ENCODE results near the gene NLK. TPM values are rescaled to one million over a fixed set of nuclear protein-coding genes. Genes with fewer than 3 reads are reported as not detected.

NLK gene
- total and polyA plus RNA-seq, 2 donors (not counting 1 experiment from before 2014, with no cell fraction given): 14.4 to 16.1 TPM

DNA sequence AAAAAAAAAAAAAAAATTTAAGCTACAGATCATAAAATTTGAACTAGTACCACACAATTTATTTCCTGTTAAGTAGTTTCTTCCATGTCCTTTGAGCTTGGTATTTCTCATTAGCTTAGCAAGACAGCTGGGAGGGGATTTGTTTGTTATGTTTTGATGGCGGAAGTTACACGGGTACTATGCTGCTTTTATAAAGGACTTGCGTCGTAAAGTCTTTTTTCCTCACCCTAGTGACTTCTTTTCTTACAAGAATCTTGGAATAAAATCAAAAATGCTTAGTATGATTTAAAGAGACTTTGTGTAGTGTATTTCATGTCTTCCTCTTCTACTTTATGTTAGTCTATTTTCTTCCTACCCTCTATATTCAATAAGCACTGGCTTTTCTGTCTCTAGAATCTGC, 89.1 kb downstream of the NLK start:
- Histone ChIP-seq H3K4me3 (replicated peaks in 1 of 4; ENCODE audit: control extremely low read depth in 1 of 4, insufficient read depth in 1 of 4, low read depth in 3 of 4, low read length in 4 of 4) (no peak overlapping the region), H3K9me3 (ENCODE audit: control insufficient read depth, insufficient read depth, low read depth, low read length) (no peaks in the 10 kb centered on the region), H2AFZ (ENCODE audit: low read length) (no peak overlapping the region), H3K9ac (ENCODE audit: insufficient read depth, low read length) (no peak overlapping the region), H3K36me3 (ENCODE audit: control insufficient read depth, insufficient read depth, low read length) (no peaks in the 10 kb centered on the region), H4K20me1 (ENCODE audit: control insufficient read depth, extremely low read depth, insufficient read depth, low read length) (no peaks in the 10 kb centered on the region), H3K4me1 (ENCODE audit: control insufficient read depth, extremely low read depth, insufficient read depth, low read length) (peaks cover 2% of the 10 kb centered on the region), H3K27me3 (ENCODE audit: control insufficient read depth, insufficient read depth, low read length) (no peaks in the 10 kb centered on the region), H3K79me2 (ENCODE audit: control insufficient read depth, insufficient read depth, low read length) (no peaks in the 10 kb centered on the region), H3K27ac (ENCODE audit: insufficient read depth, low read length) (no peak overlapping the region), H3K4me2 (ENCODE audit: extremely low read depth, insufficient read depth, low read length) (no peak overlapping the region)
- DNase-seq (ENCODE audit: low read depth in 2 of 2): peak; percentile 37 to 61
- no peak for TF ChIP-seq EZH2 (IDR thresholded peaks at IDR 0.05; ENCODE audit: low read length, missing control alignments)
- TF ChIP-seq, protein P1, sequence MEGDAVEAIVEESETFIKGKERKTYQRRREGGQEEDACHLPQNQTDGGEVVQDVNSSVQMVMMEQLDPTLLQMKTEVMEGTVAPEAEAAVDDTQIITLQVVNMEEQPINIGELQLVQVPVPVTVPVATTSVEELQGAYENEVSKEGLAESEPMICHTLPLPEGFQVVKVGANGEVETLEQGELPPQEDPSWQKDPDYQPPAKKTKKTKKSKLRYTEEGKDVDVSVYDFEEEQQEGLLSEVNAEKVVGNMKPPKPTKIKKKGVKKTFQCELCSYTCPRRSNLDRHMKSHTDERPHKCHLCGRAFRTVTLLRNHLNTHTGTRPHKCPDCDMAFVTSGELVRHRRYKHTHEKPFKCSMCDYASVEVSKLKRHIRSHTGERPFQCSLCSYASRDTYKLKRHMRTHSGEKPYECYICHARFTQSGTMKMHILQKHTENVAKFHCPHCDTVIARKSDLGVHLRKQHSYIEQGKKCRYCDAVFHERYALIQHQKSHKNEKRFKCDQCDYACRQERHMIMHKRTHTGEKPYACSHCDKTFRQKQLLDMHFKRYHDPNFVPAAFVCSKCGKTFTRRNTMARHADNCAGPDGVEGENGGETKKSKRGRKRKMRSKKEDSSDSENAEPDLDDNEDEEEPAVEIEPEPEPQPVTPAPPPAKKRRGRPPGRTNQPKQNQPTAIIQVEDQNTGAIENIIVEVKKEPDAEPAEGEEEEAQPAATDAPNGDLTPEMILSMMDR (conservative IDR thresholded peaks at IDR 0.05 in 1 of 2, IDR thresholded peaks at IDR 0.05 in 1 of 2; ENCODE audit: low read depth in 1 of 2, low read length in 2 of 2): no peak

DNA sequence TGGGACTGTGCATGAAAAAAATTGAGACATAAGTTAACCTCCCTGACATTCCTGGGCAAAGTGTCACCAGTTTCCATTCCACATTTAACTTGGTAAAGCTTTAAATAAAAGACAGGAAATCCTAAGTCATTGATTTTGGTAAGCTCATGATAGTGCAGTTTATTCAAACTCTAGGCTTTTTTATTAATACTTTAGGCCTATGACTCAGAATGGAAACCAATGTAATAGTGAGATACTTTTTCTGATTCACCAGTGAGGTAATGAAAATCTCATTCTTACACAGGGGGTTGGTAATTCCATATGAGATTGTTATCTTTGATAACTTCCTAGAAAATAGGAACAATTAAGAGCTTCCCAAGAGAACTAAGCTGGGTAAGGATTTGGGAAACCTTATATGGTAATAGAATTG, 91.1 kb downstream of the NLK start:
- no peaks in the 10 kb centered on the region for H3K79me2 ChIP-seq (ENCODE audit: control insufficient read depth, insufficient read depth, low read length)
- H4K20me1 ChIP-seq (ENCODE audit: control insufficient read depth, extremely low read depth, insufficient read depth, low read length): no peaks in the 10 kb centered on the region
- no peaks in the 10 kb centered on the region for H3K27me3 ChIP-seq (ENCODE audit: control insufficient read depth, insufficient read depth, low read length)
- no peak overlapping the region for H3K4me3 ChIP-seq (replicated peaks in 1 of 4; ENCODE audit: control extremely low read depth in 1 of 4, insufficient read depth in 1 of 4, low read depth in 3 of 4, low read length in 4 of 4)
- no peak overlapping the region for H3K4me2 ChIP-seq (ENCODE audit: extremely low read depth, insufficient read depth, low read length)
- no peak overlapping the region for H2AFZ ChIP-seq (ENCODE audit: low read length)
- H3K9ac ChIP-seq (ENCODE audit: insufficient read depth, low read length): no peak overlapping the region
- H3K36me3 ChIP-seq (ENCODE audit: control insufficient read depth, insufficient read depth, low read length): no peaks in the 10 kb centered on the region
- peak; percentile 37 to 86 for DNase-seq (ENCODE audit: low read depth in 2 of 2)
- no peaks in the 10 kb centered on the region for H3K9me3 ChIP-seq (ENCODE audit: control insufficient read depth, insufficient read depth, low read depth, low read length)
- H3K27ac ChIP-seq (ENCODE audit: insufficient read depth, low read length): peak overlapping the region; percentile 51
- TF ChIP-seq, protein P1 (conservative IDR thresholded peaks at IDR 0.05 in 1 of 2, IDR thresholded peaks at IDR 0.05 in 1 of 2; ENCODE audit: low read depth in 1 of 2, low read length in 2 of 2): no peak
- TF ChIP-seq EZH2 (IDR thresholded peaks at IDR 0.05; ENCODE audit: low read length, missing control alignments): no peak
- peaks cover 2% of the 10 kb centered on the region for H3K4me1 ChIP-seq (ENCODE audit: control insufficient read depth, extremely low read depth, insufficient read depth, low read length)

- TF ChIP-seq EZH2 (IDR thresholded peaks at IDR 0.05; ENCODE audit: low read length, missing control alignments): no peak
- TF ChIP-seq, protein P1 (conservative IDR thresholded peaks at IDR 0.05 in 1 of 2, IDR thresholded peaks at IDR 0.05 in 1 of 2; ENCODE audit: low read depth in 1 of 2, low read length in 2 of 2): no peak
- DNase-seq (ENCODE audit: low read depth in 2 of 2): no peak
- no peaks in the 10 kb centered on the region for H3K79me2 ChIP-seq (ENCODE audit: control insufficient read depth, insufficient read depth, low read length)
- H3K4me2 ChIP-seq (ENCODE audit: extremely low read depth, insufficient read depth, low read length): no peak overlapping the region
- no peak overlapping the region for H3K9ac ChIP-seq (ENCODE audit: insufficient read depth, low read length)
- H3K27ac ChIP-seq (ENCODE audit: insufficient read depth, low read length): no peak overlapping the region
- no peaks in the 10 kb centered on the region for H3K36me3 ChIP-seq (ENCODE audit: control insufficient read depth, insufficient read depth, low read length)
- H3K4me1 ChIP-seq (ENCODE audit: control insufficient read depth, extremely low read depth, insufficient read depth, low read length): peaks cover 2% of the 10 kb centered on the region
- no peak overlapping the region for H2AFZ ChIP-seq (ENCODE audit: low read length)
- H3K9me3 ChIP-seq (ENCODE audit: control insufficient read depth, insufficient read depth, low read depth, low read length): no peaks in the 10 kb centered on the region
- H4K20me1 ChIP-seq (ENCODE audit: control insufficient read depth, extremely low read depth, insufficient read depth, low read length): no peaks in the 10 kb centered on the region
- no peaks in the 10 kb centered on the region for H3K27me3 ChIP-seq (ENCODE audit: control insufficient read depth, insufficient read depth, low read length)
- no peak overlapping the region for H3K4me3 ChIP-seq (replicated peaks in 1 of 4; ENCODE audit: control extremely low read depth in 1 of 4, insufficient read depth in 1 of 4, low read depth in 3 of 4, low read length in 4 of 4)
Observed at GRCh38 chr17:28136923-28137322, 94.4 kb downstream of the NLK start.

All from fibroblast of lung (primary cell).